HepG2 (cell line): Measurements from ENCODE around the gene ARPP21. TPM values are rescaled to one million over a fixed set of nuclear protein-coding genes. Genes with fewer than 3 reads are reported as not detected.

Experiments
- ATAC-seq: fragments of 200-7000 bp; cut with Tn5 transposase; 3 replicates; pipeline ENCODE4 v1.9.1; 2020; ENCODE audit warnings: mild to moderate bottlenecking, moderate library complexity
- BruUV-seq: library from RNA; stranded (reverse); fragments of 400-500 nt; replicated peaks from 2 replicates; lab custom pipeline; 2021; lab: Mats Ljungman, UMichigan
- CTCF ChIA-PET: fragments of 300-600 bp; formaldehyde crosslinking; extraction: SDS; loops from one replicate; lab custom pipeline; 2021; ENCODE audit warnings: low total read pairs, inconsistent platforms, low intra/inter-chr PET ratio; lab: Yijun Ruan, JAX
- POLR2A ChIA-PET: fragments of 350-600 bp; sonication (Branson Sonifier 250); formaldehyde crosslinking; loops from one replicate; lab custom pipeline; 2020; ENCODE audit warnings: antibody characterized with exemption, inconsistent platforms; lab: Yijun Ruan, JAX
- DNase-seq: peaks from one replicate; pipeline ENCODE4 v3.0.0-alpha.2; 2015; ENCODE audit warnings: low spot score
- FAIRE-seq: peaks from 3 replicates; lab custom pipeline; 2011; peaks lifted over from hg19 to GRCh38; lab: Jason Lieb, UNC
- H2AFZ ChIP-seq: one replicate; pipeline ENCODE4 v1.6.1; 2011; ENCODE audit warnings: low read length, inconsistent platforms
- H3K27ac ChIP-seq: fragments of 300-600 bp; 3 replicates; pipeline ENCODE4 v1.8.0; 2011; ENCODE audit warnings: mixed run types, mild to moderate bottlenecking, mixed read lengths, low read length, inconsistent platforms; ENCODE audit not compliant: insufficient read depth; ENCODE audit errors: extremely low read length
- H3K27me3 ChIP-seq, 2 experiments: fragments of 200-600 bp in 1 of 2; 2 replicates in 1 of 2; 3 replicates in 1 of 2; pipeline versions ENCODE4 v1.6.0 to v1.8.0; 2011; ENCODE audit warnings: low read length in 2 of 2, mild to moderate bottlenecking in 2 of 2, moderate library complexity in 2 of 2, inconsistent platforms in 1 of 2; ENCODE audit not compliant: insufficient read depth in 2 of 2, control insufficient read depth in 1 of 2
- H3K36me3 ChIP-seq, 2 experiments: fragments of 200-600 bp in 1 of 2; replicated peaks in 1 of 2; 2 replicates in 1 of 2; 3 replicates in 1 of 2; pipeline versions ENCODE4 v1.5.1 to v1.8.0; 2011; ENCODE audit warnings: low read length in 2 of 2, inconsistent platforms in 1 of 2; ENCODE audit not compliant: insufficient read depth in 2 of 2, control insufficient read depth in 1 of 2
- H3K4me1 ChIP-seq: 2 replicates; pipeline ENCODE4 v1.5.1; 2012; ENCODE audit warnings: low read length, inconsistent platforms; ENCODE audit not compliant: insufficient read depth
- H3K4me2 ChIP-seq: 2 replicates; pipeline ENCODE4 v1.6.0; 2011; ENCODE audit warnings: low read depth, low read length, inconsistent platforms
- H3K4me3 ChIP-seq, 3 experiments: fragments of 200-600 bp in 1 of 3; sonication (generic), shearing (Covaris generic) in 1 of 3; replicated peaks in 1 of 3; 2 replicates each; pipeline ENCODE4 v1.5.1; 2011 to 2016; ENCODE audit warnings: low read length in 3 of 3, inconsistent platforms in 2 of 3, low read depth in 2 of 3, mild to moderate bottlenecking in 2 of 3, control low read depth in 1 of 3, mixed read lengths in 1 of 3; ENCODE audit not compliant: insufficient read depth in 1 of 3
- H3K79me2 ChIP-seq: one replicate; pipeline ENCODE4 v1.6.1; 2011; ENCODE audit warnings: low read length, inconsistent platforms; ENCODE audit not compliant: insufficient read depth
- H3K9ac ChIP-seq: 2 replicates; pipeline ENCODE4 v1.6.0; 2011; ENCODE audit warnings: mild to moderate bottlenecking, low read depth, low read length, inconsistent platforms; ENCODE audit not compliant: insufficient read depth
- H3K9me3 ChIP-seq: 2 replicates; pipeline ENCODE4 v1.5.1; 2012; ENCODE audit warnings: mild to moderate bottlenecking, low read length
- H4K20me1 ChIP-seq: 2 replicates; pipeline ENCODE4 v1.6.0; 2011; ENCODE audit warnings: inconsistent platforms, mild to moderate bottlenecking, low read length, moderate library complexity; ENCODE audit not compliant: insufficient read depth
- IRF2 ChIP-seq: IDR thresholded peaks from 2 replicates; pipeline ENCODE4 v1.6.1; 2018; ENCODE audit warnings: missing genetic modification reagents, missing compliant biosample characterization
- KMT2B ChIP-seq: IDR thresholded peaks from 2 replicates; pipeline ENCODE4 v1.6.1; 2016; ENCODE audit warnings: missing genetic modification reagents, missing compliant biosample characterization
- NFIC ChIP-seq: IDR thresholded peaks from 2 replicates; pipeline ENCODE4 v1.6.1; 2012; ENCODE audit warnings: mild to moderate bottlenecking, low read length, inconsistent platforms
- NONO ChIP-seq, 2 experiments: fragments of 450-650 bp in 1 of 2; sonication (generic) in 1 of 2; formaldehyde crosslinking in 1 of 2; IDR thresholded peaks in 1 of 2; conservative IDR thresholded peaks in 1 of 2; 2 replicates each; pipeline versions ENCODE4 v1.6.1 to v1.8.0; 2017 to 2022; ENCODE audit warnings: mild to moderate bottlenecking in 1 of 2, missing genetic modification reagents in 1 of 2, moderate library complexity in 1 of 2
- TCF12 ChIP-seq, 2 experiments: fragments of 450-650 bp in 1 of 2; sonication (generic) in 1 of 2; formaldehyde crosslinking in 1 of 2; IDR thresholded peaks; 2 replicates each; pipeline versions ENCODE4 v1.6.1 to v1.8.0; 2017 to 2022; ENCODE audit warnings: antibody characterized with exemption in 1 of 2, mild to moderate bottlenecking in 1 of 2, missing genetic modification reagents in 1 of 2, moderate library complexity in 1 of 2
- TSC22D2 ChIP-seq: sonication (generic); formaldehyde crosslinking; IDR thresholded peaks from 2 replicates; pipeline ENCODE4 v1.5.1; 2020; ENCODE audit warnings: missing genetic modification reagents, mild to moderate bottlenecking, borderline replicate concordance
- ZBTB33 ChIP-seq: sonication (generic); formaldehyde crosslinking; IDR thresholded peaks from 2 replicates; pipeline ENCODE4 v1.4.0; 2020; ENCODE audit warnings: missing genetic modification reagents
- ZBTB8A ChIP-seq: sonication (generic); formaldehyde crosslinking; IDR thresholded peaks from 2 replicates; pipeline ENCODE4 v1.4.0; 2020; ENCODE audit warnings: mild to moderate bottlenecking, low read depth, missing genetic modification reagents, borderline replicate concordance
- ZNF468 ChIP-seq: sonication (generic); formaldehyde crosslinking; IDR thresholded peaks from 2 replicates; pipeline ENCODE4 v1.8.0; 2022; ENCODE audit warnings: mild to moderate bottlenecking, moderate library complexity, missing genetic modification reagents
- ZNF567 ChIP-seq: sonication (generic); formaldehyde crosslinking; IDR thresholded peaks from 2 replicates; pipeline ENCODE4 v1.8.1; 2023; ENCODE audit warnings: mild to moderate bottlenecking, missing genetic modification reagents, borderline replicate concordance
- ZNF660 ChIP-seq: sonication (generic); formaldehyde crosslinking; IDR thresholded peaks from 2 replicates; pipeline ENCODE4 v1.5.1; 2020; ENCODE audit warnings: mild to moderate bottlenecking, low read depth, missing genetic modification reagents, borderline replicate concordance
- WGBS: methylation state at CpG from one replicate; pipeline ENCODE4 v1.1.6; 2017; ENCODE audit warnings: low lambda C conversion rate; 5-methylcytosine and 5-hydroxymethylcytosine counted together
- in situ Hi-C: cut with HindIII; loops from 2 replicates; pipeline ENCODE4 v1.10.0; 2017; ENCODE audit warnings: low pct_unique_long_range_greater_than_20kb; ENCODE audit not compliant: extremely low pct_ligation_motif_present
- intact Hi-C: fragments of 100-400 bp; cut with micrococcal nuclease; formaldehyde crosslinking; loops from one replicate; pipeline ENCODE4 v1.10.0; 2022; ENCODE audit not compliant: unreplicated experiment
- polyA plus RNA-seq, 8 experiments: library from polyadenylated mRNA; depleted of rRNA in 3 of 8; stranded (reverse) in 7 of 8; unstranded in 1 of 8; fragments of >200 nt; fragmentation: Illumina TruSeq in 4 of 8; extraction: Trizol in 4 of 8; gene quantifications; 2 replicates each; pipeline versions ENCODE4 v1.2.1 to v1.2.3, GENCODE V29; 2011 to 2016; ENCODE audit warnings: low read depth in 4 of 8, missing spikeins in 1 of 8, mixed read lengths in 1 of 8; ENCODE audit not compliant: insufficient read depth in 1 of 8
- total RNA-seq, 5 experiments: library from RNA; depleted of rRNA; stranded (reverse); fragments of >200 nt; fragmentation: Illumina TruSeq; extraction: Trizol; gene quantifications; 2 replicates each; pipeline ENCODE4 v1.2.3, GENCODE V29; 2016; ENCODE audit warnings: low read depth in 1 of 5
- TF ChIP-seq, protein P1 (sequence below): sonication (generic); formaldehyde crosslinking; IDR thresholded peaks from 2 replicates; pipeline ENCODE4 v1.8.1; 2023; ENCODE audit warnings: mild to moderate bottlenecking, moderate library complexity, missing genetic modification reagents
- TF ChIP-seq, protein P2 (sequence below): sonication (generic); formaldehyde crosslinking; IDR thresholded peaks from 2 replicates; pipeline ENCODE4 v1.9.0; 2021; ENCODE audit warnings: missing genetic modification reagents, mild to moderate bottlenecking, borderline replicate concordance
- TF ChIP-seq, protein P3 (sequence below): IDR thresholded peaks from 2 replicates; pipeline ENCODE4 v1.6.1; 2016

The ARPP21 gene
- total and polyA plus RNA-seq, 2 of the 13 experiments (the other 11 are each of a cell fraction or from before 2014, with no cell fraction given), result not detected

DNA sequence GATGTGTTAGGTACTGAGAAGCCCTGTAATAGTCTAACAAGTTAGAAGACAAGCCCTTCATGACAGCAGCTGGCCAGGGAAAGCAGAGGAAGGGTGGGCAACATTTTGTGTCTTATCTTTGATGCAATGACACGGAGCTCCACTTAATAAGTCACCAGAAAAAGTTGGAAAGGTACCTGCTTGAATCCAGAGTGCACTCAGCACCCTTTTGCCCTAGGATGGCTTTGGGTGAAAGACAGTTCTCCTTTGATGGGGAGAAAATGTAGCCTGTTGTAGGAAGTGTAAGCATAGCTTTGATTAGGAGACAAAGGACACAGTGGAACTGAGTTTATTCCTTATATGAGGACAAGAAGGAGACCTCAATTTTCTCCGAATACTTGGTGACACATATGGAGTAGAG, 137.0 kb downstream of the ARPP21 start (continued):
- TF ChIP-seq, protein P1, sequence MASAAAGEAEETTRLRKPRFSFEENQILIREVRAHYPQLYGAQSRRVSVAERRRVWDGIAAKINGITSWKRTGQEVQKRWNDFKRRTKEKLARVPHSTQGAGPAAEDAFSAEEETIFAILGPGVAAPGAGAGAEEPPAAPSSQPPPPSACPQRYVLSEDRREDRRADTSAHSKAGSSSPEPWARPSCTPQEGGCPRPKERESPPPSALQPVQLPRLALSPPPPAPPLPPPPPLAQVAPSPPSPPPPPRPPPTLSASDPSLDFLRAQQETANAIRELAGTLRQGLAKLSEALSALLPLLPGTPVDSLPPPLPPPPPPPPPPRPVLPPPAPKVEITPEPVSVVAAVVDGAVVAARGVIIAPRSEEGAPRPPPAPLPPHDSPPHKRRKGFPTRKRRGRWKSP, result no peak
- TF ChIP-seq TSC22D2 (CRISPR knock-in tag), result no peak
- TF ChIP-seq IRF2 (CRISPR knock-in tag), result no peak
- TF ChIP-seq ZBTB33 (CRISPR knock-in tag), result no peak
- TF ChIP-seq, protein P2, sequence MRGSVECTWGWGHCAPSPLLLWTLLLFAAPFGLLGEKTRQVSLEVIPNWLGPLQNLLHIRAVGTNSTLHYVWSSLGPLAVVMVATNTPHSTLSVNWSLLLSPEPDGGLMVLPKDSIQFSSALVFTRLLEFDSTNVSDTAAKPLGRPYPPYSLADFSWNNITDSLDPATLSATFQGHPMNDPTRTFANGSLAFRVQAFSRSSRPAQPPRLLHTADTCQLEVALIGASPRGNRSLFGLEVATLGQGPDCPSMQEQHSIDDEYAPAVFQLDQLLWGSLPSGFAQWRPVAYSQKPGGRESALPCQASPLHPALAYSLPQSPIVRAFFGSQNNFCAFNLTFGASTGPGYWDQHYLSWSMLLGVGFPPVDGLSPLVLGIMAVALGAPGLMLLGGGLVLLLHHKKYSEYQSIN (CRISPR knock-in tag), result no peak
- no peak for TF ChIP-seq KMT2B (CRISPR knock-in tag)

GRCh38 chr3:35777065-35777464, 137.7 kb downstream of the ARPP21 start:
- H3K4me2 ChIP-seq, result no peak overlapping the region
- no peak for FAIRE-seq
- H4K20me1 ChIP-seq, result no peaks in the 10 kb centered on the region
- H2AFZ ChIP-seq, result no peak overlapping the region
- no peaks in the 10 kb centered on the region; the same call in 1 of the 2 replicates for H3K9me3 ChIP-seq
- ChIA-PET CTCF (no interaction called here), POLR2A (no interaction called here)
- no TSS peak for BruUV-seq
- no peak for ATAC-seq
- no peaks in the 10 kb centered on the region for H3K27me3 ChIP-seq
- intact Hi-C loops, result no loop called here
- no peaks in the 10 kb centered on the region for H3K4me1 ChIP-seq
- no peaks in the 10 kb centered on the region for H3K79me2 ChIP-seq
- no peaks in the 10 kb centered on the region for H3K36me3 ChIP-seq
- in situ Hi-C loops, result no loop called here
- TF ChIP-seq ZNF468 (CRISPR knock-in tag), result no peak
- TF ChIP-seq NONO (IDR thresholded peaks at IDR 0.05), result no peak
- TF ChIP-seq NONO (CRISPR knock-in tag; conservative IDR thresholded peaks at IDR 0.05), result no peak
- TF ChIP-seq ZNF567 (CRISPR knock-in tag), result no peak
- no peak for TF ChIP-seq NFIC
- no peak for TF ChIP-seq ZNF660
- TF ChIP-seq, protein P3, sequence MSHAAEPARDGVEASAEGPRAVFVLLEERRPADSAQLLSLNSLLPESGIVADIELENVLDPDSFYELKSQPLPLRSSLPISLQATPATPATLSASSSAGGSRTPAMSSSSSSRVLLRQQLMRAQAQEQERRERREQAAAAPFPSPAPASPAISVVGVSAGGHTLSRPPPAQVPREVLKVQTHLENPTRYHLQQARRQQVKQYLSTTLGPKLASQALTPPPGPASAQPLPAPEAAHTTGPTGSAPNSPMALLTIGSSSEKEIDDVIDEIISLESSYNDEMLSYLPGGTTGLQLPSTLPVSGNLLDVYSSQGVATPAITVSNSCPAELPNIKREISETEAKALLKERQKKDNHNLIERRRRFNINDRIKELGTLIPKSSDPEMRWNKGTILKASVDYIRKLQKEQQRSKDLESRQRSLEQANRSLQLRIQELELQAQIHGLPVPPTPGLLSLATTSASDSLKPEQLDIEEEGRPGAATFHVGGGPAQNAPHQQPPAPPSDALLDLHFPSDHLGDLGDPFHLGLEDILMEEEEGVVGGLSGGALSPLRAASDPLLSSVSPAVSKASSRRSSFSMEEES (CRISPR knock-in tag), result no peak
- no peak for TF ChIP-seq TCF12 (IDR thresholded peaks at IDR 0.05)
- TF ChIP-seq TCF12 (CRISPR knock-in tag; IDR thresholded peaks at IDR 0.05), result no peak
- no peak for TF ChIP-seq ZBTB8A (CRISPR knock-in tag)
- TF ChIP-seq, all 625 proteins: peak for 0
- H3K4me3 ChIP-seq, result no peak overlapping the region
- no peak for DNase-seq
- H3K27ac ChIP-seq, result no peak overlapping the region
- no peak overlapping the region for H3K9ac ChIP-seq
- 0% methylated on average over 2 of the region's 2 CpGs for WGBS
